Measurements from ENCODE around the gene NAALADL2.
A peak's percentile ranks its signal among the peaks of the same experiment; 100 is the strongest.
"Not testable (repeated sequence)": the region's sequence is repeated elsewhere in the genome, so short reads cannot be mapped to it uniquely, and the experiment has no call there.

NAALADL2 gene

DNA sequence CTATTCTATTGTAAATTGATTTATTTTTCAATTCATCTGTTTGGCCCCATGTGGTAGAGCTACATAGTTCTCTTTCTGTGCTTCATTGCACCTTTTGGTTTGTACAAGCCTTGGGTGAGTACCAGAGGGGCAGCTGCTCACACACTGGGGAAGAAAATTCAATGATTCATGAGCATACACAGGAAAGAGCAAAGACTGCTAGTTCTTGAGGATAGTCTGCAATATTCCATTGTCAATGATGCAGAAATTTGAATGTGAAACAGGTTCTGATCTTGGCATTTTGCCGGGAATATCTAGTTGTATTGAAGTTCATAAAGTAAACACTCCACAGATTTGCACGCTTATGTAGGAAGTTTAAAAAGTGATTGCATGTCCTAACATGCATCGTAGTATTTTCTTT, 304.6 kb downstream of the NAALADL2 start:
- no peak overlapping the region for H3K4me3 ChIP-seq (ENCODE audit: low read depth, low read length)
- TF ChIP-seq, protein P1, sequence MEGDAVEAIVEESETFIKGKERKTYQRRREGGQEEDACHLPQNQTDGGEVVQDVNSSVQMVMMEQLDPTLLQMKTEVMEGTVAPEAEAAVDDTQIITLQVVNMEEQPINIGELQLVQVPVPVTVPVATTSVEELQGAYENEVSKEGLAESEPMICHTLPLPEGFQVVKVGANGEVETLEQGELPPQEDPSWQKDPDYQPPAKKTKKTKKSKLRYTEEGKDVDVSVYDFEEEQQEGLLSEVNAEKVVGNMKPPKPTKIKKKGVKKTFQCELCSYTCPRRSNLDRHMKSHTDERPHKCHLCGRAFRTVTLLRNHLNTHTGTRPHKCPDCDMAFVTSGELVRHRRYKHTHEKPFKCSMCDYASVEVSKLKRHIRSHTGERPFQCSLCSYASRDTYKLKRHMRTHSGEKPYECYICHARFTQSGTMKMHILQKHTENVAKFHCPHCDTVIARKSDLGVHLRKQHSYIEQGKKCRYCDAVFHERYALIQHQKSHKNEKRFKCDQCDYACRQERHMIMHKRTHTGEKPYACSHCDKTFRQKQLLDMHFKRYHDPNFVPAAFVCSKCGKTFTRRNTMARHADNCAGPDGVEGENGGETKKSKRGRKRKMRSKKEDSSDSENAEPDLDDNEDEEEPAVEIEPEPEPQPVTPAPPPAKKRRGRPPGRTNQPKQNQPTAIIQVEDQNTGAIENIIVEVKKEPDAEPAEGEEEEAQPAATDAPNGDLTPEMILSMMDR (IDR thresholded peaks at IDR 0.05; ENCODE audit: low read depth, low read length): no peak
- peak; percentile 8 for DNase-seq (ENCODE audit: low read depth, low spot score)
- in situ Hi-C loops (cut with HindIII; ENCODE audit: low sequenced_read_pairs): no loop called here

DNA sequence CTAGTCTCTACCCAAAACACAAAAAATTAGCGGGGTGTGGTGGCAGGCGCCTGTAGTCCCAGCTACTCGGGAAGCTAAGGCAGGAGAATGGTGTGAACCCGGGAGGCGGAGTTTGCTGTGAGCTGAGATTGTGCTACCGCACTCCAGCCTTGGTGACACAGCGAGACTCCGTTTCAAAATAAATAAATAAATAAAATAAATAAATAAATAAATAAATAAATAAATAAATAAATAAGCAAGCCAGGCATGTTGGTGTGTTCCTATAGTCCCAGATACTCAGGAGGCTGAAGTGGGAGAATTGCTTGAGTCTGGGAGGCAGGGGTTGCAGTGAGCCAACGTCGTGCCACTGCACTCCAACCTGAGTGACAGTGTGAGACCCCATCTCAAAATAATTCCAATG, 314.0 kb downstream of the NAALADL2 start:
- in situ Hi-C loops (cut with HindIII; ENCODE audit: low sequenced_read_pairs); DNase-seq (ENCODE audit: low read depth, low spot score); H3K4me3 ChIP-seq (ENCODE audit: low read depth, low read length): not testable (repeated sequence)

DNA sequence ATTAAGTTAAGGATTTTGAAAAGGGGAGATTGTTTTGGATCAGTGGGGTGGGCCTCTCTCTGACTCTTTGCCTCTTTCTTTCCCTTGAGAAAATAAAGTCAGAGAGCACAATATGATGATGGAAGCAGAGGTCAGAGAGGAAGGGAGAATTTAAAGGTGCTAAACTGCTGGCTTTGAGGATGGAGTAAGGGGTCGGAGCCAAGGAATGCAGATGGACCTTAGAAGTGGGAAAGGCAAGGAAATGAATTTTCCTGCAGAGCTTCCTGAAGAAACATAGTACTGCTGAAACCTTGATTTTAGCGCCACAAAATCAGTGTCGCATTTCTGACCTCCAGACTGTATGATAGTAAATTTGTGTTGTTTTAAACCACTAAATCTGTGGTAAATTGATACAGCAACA, 317.4 kb downstream of the NAALADL2 start:
- TF ChIP-seq, protein P1 (IDR thresholded peaks at IDR 0.05; ENCODE audit: low read depth, low read length): no peak
- in situ Hi-C loops (cut with HindIII; ENCODE audit: low sequenced_read_pairs): no loop called here
- DNase-seq (ENCODE audit: low read depth, low spot score): no peak
- H3K4me3 ChIP-seq (ENCODE audit: low read depth, low read length): no peak overlapping the region

DNA sequence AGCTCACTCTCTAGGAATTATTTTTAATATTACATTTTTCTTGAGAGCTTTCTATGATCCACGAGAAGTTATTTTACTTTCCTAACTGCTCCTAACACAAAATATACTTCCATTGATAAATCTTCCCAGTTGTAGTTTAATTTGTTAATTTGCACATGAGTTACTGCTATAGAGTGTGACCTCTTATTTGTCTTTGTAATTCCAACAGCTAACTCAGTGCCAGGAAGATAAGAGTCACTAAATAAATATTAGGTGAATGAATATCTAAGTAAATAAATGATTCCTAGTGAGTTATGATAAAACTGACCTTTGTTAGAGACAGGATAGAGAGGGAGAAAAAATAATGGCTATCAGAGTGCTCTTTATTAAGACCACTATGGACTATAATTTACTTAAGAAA, 319.9 kb downstream of the NAALADL2 start:
- in situ Hi-C loops (cut with HindIII; ENCODE audit: low sequenced_read_pairs): no loop called here
- TF ChIP-seq, protein P1 (IDR thresholded peaks at IDR 0.05; ENCODE audit: low read depth, low read length): no peak
- peak; percentile 35 for DNase-seq (ENCODE audit: low read depth, low spot score)
- no peak overlapping the region for H3K4me3 ChIP-seq (ENCODE audit: low read depth, low read length)

DNA sequence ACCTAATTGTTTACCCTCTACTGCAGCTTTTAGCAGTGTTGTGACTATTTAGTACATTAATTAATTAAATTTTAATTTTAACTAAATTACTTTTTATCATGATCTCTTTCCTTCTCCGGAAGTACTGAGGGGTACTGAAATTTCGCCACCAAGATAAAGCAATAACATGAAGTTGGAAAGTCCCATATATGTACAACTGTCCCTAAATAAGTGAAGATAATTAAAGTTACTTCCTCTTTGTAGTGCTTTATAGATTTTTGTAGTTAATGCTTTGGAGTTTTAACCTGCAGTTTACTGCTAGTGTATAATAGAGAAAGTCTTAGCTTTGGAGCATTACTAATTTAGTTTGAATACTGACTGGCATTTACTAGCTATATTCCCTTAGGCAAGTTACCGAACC, 325.3 kb downstream of the NAALADL2 start:
- in situ Hi-C loops (cut with HindIII; ENCODE audit: low sequenced_read_pairs): no loop called here
- no peak for DNase-seq (ENCODE audit: low read depth, low spot score)
- no peak overlapping the region for H3K4me3 ChIP-seq (ENCODE audit: low read depth, low read length)
- TF ChIP-seq, protein P1 (IDR thresholded peaks at IDR 0.05; ENCODE audit: low read depth, low read length): no peak

DNA sequence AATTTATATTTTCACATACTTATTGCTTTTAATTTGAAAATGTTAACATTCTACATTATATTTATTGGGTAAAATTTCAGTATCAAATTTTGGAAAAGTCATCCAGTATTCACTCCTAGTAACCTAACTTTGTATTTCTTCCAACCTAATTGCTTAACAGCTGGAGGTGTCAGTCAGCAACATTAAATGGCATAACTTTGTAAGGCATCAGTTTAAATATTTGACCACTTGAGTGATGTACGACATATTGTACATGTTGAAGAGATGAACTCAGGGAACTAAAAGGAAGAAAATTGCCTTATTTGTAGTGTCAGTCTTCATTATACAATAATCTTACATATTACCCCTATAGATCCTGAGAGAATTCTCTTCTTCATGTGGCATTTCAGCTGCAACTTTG, 326.8 kb downstream of the NAALADL2 start:
- no peak overlapping the region for H3K4me3 ChIP-seq (ENCODE audit: low read depth, low read length)
- no peak for DNase-seq (ENCODE audit: low read depth, low spot score)
- in situ Hi-C loops (cut with HindIII; ENCODE audit: low sequenced_read_pairs): no loop called here
- TF ChIP-seq, protein P1 (IDR thresholded peaks at IDR 0.05; ENCODE audit: low read depth, low read length): no peak

DNA sequence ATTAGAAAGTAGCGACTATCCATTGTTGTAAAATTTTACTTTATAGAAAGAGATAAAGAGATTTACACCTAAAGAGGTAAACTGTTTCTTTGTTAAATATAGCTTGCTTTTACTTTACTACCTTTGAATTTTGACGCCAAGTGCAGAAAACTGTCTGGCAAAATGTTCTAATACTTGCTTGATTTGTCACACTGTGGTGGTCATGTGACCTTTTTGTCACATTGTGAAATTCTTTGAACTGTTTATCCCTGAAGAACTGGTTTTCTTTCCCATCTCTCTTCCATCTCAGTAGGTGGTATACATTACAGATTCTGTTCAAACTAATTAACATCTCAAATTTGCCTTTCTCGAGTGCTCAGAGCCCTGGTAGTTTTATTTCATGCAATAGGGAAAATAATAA, 327.4 kb downstream of the NAALADL2 start:
- in situ Hi-C loops (cut with HindIII; ENCODE audit: low sequenced_read_pairs): no loop called here

More for the DNA sequence above, 327.4 kb downstream of the NAALADL2 start:
- DNase-seq (ENCODE audit: low read depth, low spot score): peak; percentile 27
- TF ChIP-seq, protein P1 (IDR thresholded peaks at IDR 0.05; ENCODE audit: low read depth, low read length): no peak
- no peak overlapping the region for H3K4me3 ChIP-seq (ENCODE audit: low read depth, low read length)
